Hepatocyte (in vitro differentiated cells): ENCODE measurements around the gene CD58.

Experiments
- EZH2 ChIP-seq: fragments of 200-600 bp; sonication (generic); IDR thresholded peaks from 2 replicates; pipeline ENCODE4 v1.6.1; 2016; ENCODE audit warnings: antibody characterized with exemption, mild to moderate bottlenecking, borderline replicate concordance
- TF ChIP-seq, protein P1 (sequence below): fragments of 200-600 bp; sonication (generic); IDR thresholded peaks from 2 replicates; pipeline ENCODE4 v1.5.1; 2016; ENCODE audit warnings: antibody characterized with exemption, mild to moderate bottlenecking; ENCODE audit not compliant: poor library complexity

DNA sequence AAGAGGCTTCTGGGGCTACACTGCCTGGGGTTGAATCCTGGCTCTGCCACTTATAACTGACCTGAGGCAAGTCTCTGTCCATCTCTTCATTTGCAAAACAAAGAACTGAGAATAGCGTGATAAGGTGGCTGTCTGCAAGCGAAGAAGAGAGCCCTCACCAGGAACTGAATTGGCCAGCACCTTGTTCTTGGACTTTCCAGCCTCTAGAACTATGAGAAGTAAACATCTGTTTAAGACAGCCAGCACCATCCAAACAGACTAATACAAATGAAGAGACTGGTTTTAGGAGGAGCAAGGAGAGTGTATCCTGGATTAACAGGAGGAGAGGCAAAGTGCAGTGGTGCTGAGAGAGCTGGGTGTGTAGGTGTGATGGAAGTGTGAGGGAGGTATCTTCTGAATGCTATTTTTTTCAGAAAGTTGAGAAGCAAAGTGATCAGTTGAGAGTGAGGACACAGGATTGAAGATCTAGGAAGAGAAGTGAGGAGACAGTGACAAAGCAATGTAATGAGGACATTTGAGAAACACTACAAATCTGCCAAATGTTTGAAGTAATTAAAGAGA lies 59.3 kb downstream of the CD58 start:
- TF ChIP-seq, protein P1, sequence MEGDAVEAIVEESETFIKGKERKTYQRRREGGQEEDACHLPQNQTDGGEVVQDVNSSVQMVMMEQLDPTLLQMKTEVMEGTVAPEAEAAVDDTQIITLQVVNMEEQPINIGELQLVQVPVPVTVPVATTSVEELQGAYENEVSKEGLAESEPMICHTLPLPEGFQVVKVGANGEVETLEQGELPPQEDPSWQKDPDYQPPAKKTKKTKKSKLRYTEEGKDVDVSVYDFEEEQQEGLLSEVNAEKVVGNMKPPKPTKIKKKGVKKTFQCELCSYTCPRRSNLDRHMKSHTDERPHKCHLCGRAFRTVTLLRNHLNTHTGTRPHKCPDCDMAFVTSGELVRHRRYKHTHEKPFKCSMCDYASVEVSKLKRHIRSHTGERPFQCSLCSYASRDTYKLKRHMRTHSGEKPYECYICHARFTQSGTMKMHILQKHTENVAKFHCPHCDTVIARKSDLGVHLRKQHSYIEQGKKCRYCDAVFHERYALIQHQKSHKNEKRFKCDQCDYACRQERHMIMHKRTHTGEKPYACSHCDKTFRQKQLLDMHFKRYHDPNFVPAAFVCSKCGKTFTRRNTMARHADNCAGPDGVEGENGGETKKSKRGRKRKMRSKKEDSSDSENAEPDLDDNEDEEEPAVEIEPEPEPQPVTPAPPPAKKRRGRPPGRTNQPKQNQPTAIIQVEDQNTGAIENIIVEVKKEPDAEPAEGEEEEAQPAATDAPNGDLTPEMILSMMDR: no peak
- no peak for TF ChIP-seq EZH2
